Large intestine (tissue), 1 donor: Measurements from ENCODE around the gene LMOD1. TPM values are rescaled to one million over a fixed set of nuclear protein-coding genes. Genes with fewer than 3 reads are reported as not detected.

Source experiments
- polyA plus RNA-seq: library from polyadenylated mRNA; unstranded; fragments of 120-200 nt; gene quantifications from one replicate; pipeline ENCODE4 v1.2.1, GENCODE V29; 2013

LMOD1 gene
- polyA plus RNA-seq, 1 donor: 17.3 TPM

Other genes with a start within 250 kb of the LMOD1 start
- 29.5 TPM for gene IPO9, start 117.4 kb downstream of the LMOD1 start, polyA plus RNA-seq
- gene SHISA4, start 57.6 kb downstream of the LMOD1 start, polyA plus RNA-seq: 6.0 TPM
- gene TIMM17A, start 9.0 kb upstream of the LMOD1 start, polyA plus RNA-seq: 41.6 TPM
- gene RNPEP, start 36.1 kb upstream of the LMOD1 start, polyA plus RNA-seq: 55.9 TPM
- gene ELF3, start 64.0 kb upstream of the LMOD1 start, polyA plus RNA-seq: 594 TPM
- 0.10 TPM for gene GPR37L1, start 176.4 kb upstream of the LMOD1 start, polyA plus RNA-seq
- gene ARL8A, start 198.2 kb upstream of the LMOD1 start, polyA plus RNA-seq: 37.4 TPM
- 4.4 TPM for gene PTPN7, start 214.1 kb upstream of the LMOD1 start, polyA plus RNA-seq
- gene LGR6, start 247.3 kb upstream of the LMOD1 start, polyA plus RNA-seq: 0.36 TPM